K562 (cell line): Measurements from ENCODE around the gene PALM3. TPM values are rescaled to one million over a fixed set of nuclear protein-coding genes. Genes with fewer than 3 reads are reported as not detected.

Source experiments
- ARID2 ChIP-seq: fragments of 450-650 bp; IDR thresholded peaks from 2 replicates; pipeline ENCODE4 v1.6.1; 2017; ENCODE audit warnings: antibody characterized with exemption, mild to moderate bottlenecking
- BRD4 ChIP-seq: fragments of 200-600 bp; sonication (generic); IDR thresholded peaks from 2 replicates; pipeline ENCODE4 v1.6.1; 2017; ENCODE audit warnings: inconsistent platforms
- ELF2 ChIP-seq: fragments of 250-450 bp; sonication (Bioruptor Pico); IDR thresholded peaks from 2 replicates; pipeline ENCODE4 v1.5.0; 2021; ENCODE audit warnings: mild to moderate bottlenecking
- GTF2A2 ChIP-seq: IDR thresholded peaks from 2 replicates; pipeline ENCODE4 v1.6.1; 2016; ENCODE audit warnings: mild to moderate bottlenecking, missing genetic modification characterization, missing compliant biosample characterization
- HEY1 ChIP-seq: fragments of 250-450 bp; sonication (Bioruptor Pico); IDR thresholded peaks from 2 replicates; pipeline ENCODE4 v1.5.0; 2020; ENCODE audit warnings: mild to moderate bottlenecking, moderate library complexity, borderline replicate concordance
- IFI16 ChIP-seq: fragments of 250-450 bp; sonication (Bioruptor Pico); IDR thresholded peaks from 2 replicates; pipeline ENCODE4 v2.1.2; 2022; ENCODE audit warnings: mild to moderate bottlenecking, inconsistent platforms
- NR2C2 ChIP-seq, 2 experiments: fragments of 200-800 bp in 1 of 2; sonication (Bioruptor generic) in 1 of 2; sonication (generic) in 1 of 2; formaldehyde crosslinking in 1 of 2; IDR thresholded peaks; 2 replicates each; pipeline versions ENCODE4 v1.6.1 to v1.8.0; 2016 to 2022; ENCODE audit warnings: mild to moderate bottlenecking in 1 of 2, missing compliant biosample characterization in 1 of 2, missing genetic modification characterization in 1 of 2, missing genetic modification reagents in 1 of 2
- PCBP2 ChIP-seq: fragments of 200-400 bp; formaldehyde crosslinking; IDR thresholded peaks from 2 replicates; pipeline ENCODE4 v1.6.1; 2018; ENCODE audit warnings: low read length, low read depth, mild to moderate bottlenecking, moderate library complexity; ENCODE audit not compliant: poor library complexity, severe bottlenecking
- TAF1 ChIP-seq: IDR thresholded peaks from 2 replicates; pipeline ENCODE4 v1.6.1; 2011; ENCODE audit warnings: mild to moderate bottlenecking, low read length, moderate library complexity; ENCODE audit not compliant: insufficient read depth, control insufficient read depth, severe bottlenecking; ENCODE audit errors: extremely low read depth
- ZNF140 ChIP-seq: fragments of 250-450 bp; sonication (Bioruptor Pico); IDR thresholded peaks from 2 replicates; pipeline ENCODE4 v1.8.0; 2021; ENCODE audit warnings: moderate library complexity, mild to moderate bottlenecking, inconsistent platforms
- ZNF212 ChIP-seq: fragments of 450-650 bp; formaldehyde crosslinking; IDR thresholded peaks from 2 replicates; pipeline ENCODE4 v1.4.0; 2020; ENCODE audit warnings: mild to moderate bottlenecking
- ZNF282 ChIP-seq: sonication (generic); formaldehyde crosslinking; IDR thresholded peaks from 2 replicates; pipeline ENCODE4 v1.8.1; 2023; ENCODE audit warnings: missing genetic modification reagents
- ZNF384 ChIP-seq: IDR thresholded peaks from 2 replicates; pipeline ENCODE4 v1.6.1; 2012; ENCODE audit warnings: low read depth, low read length, improper control_type of control experiment
- ZNF445 ChIP-seq: fragments of 250-450 bp; sonication (Bioruptor Pico); IDR thresholded peaks from 2 replicates; pipeline ENCODE4 v1.4.0; 2020; ENCODE audit warnings: low read depth, mild to moderate bottlenecking, moderate library complexity
- polyA plus RNA-seq, 8 experiments: library from polyadenylated mRNA; depleted of rRNA in 4 of 8; stranded (reverse) in 5 of 8; unstranded in 3 of 8; fragments of >200 nt; fragmentation: Nextera tagmentation in 2 of 8; fragmentation: Illumina TruSeq in 1 of 8; extraction: Ambion mirVana in 2 of 8; extraction: Trizol in 1 of 8; gene quantifications; 2 replicates each; pipeline versions ENCODE4 v1.2.1 to v1.2.3, GENCODE V29; 2011 to 2014; ENCODE audit warnings: inconsistent platforms in 1 of 8, missing spikeins in 1 of 8
- total RNA-seq, 7 experiments: library from RNA; depleted of rRNA in 6 of 7; stranded (reverse); fragments of >200 nt in 6 of 7; fragmentation: Illumina TruSeq in 2 of 7; extraction: Trizol in 2 of 7; gene quantifications; 2 replicates each; pipeline versions ENCODE4 v1.2.1 to v1.2.3, GENCODE V29; 2011 to 2021; ENCODE audit warnings: low replicate concordance in 1 of 7
- TF ChIP-seq, protein P1 (sequence below): fragments of 450-650 bp; formaldehyde crosslinking; IDR thresholded peaks from 2 replicates; pipeline ENCODE4 v1.4.0; 2022; ENCODE audit warnings: missing genetic modification characterization
- TF ChIP-seq, protein P2 (sequence below): fragments of 250-450 bp; sonication (Bioruptor Pico); IDR thresholded peaks from 2 replicates; pipeline ENCODE4 v1.5.1; 2021; ENCODE audit warnings: mild to moderate bottlenecking
- TF ChIP-seq, protein P3 (sequence below): fragments of 250-450 bp; sonication (Bioruptor Pico); IDR thresholded peaks from 2 replicates; pipeline ENCODE4 v1.5.0; 2021
- TF ChIP-seq, protein P4 (sequence below): fragments of 450-650 bp; IDR thresholded peaks from 2 replicates; pipeline ENCODE4 v1.6.1; 2016; ENCODE audit warnings: low read depth, mild to moderate bottlenecking, moderate library complexity
- TF ChIP-seq, protein P5 (sequence below): conservative IDR thresholded peaks from 2 replicates; pipeline ENCODE4 v1.6.1; 2011; ENCODE audit warnings: low read depth, mild to moderate bottlenecking, low read length; ENCODE audit not compliant: control insufficient read depth
- TF ChIP-seq, protein P6 (sequence below), 2 experiments: fragments of 450-650 bp in 1 of 2; sonication (generic) in 1 of 2; formaldehyde crosslinking; conservative IDR thresholded peaks; 2 replicates each; pipeline versions ENCODE4 v1.4.0 to v1.8.1; 2020 to 2022; ENCODE audit warnings: mild to moderate bottlenecking in 1 of 2, missing genetic modification reagents in 1 of 2

The PALM3 gene
- total and polyA plus RNA-seq, 9 of the 15 experiments (the other 6 are each of a cell fraction or from before 2014, with no cell fraction given) = 0.07 to 9.3 (median 3.3) TPM

DNA sequence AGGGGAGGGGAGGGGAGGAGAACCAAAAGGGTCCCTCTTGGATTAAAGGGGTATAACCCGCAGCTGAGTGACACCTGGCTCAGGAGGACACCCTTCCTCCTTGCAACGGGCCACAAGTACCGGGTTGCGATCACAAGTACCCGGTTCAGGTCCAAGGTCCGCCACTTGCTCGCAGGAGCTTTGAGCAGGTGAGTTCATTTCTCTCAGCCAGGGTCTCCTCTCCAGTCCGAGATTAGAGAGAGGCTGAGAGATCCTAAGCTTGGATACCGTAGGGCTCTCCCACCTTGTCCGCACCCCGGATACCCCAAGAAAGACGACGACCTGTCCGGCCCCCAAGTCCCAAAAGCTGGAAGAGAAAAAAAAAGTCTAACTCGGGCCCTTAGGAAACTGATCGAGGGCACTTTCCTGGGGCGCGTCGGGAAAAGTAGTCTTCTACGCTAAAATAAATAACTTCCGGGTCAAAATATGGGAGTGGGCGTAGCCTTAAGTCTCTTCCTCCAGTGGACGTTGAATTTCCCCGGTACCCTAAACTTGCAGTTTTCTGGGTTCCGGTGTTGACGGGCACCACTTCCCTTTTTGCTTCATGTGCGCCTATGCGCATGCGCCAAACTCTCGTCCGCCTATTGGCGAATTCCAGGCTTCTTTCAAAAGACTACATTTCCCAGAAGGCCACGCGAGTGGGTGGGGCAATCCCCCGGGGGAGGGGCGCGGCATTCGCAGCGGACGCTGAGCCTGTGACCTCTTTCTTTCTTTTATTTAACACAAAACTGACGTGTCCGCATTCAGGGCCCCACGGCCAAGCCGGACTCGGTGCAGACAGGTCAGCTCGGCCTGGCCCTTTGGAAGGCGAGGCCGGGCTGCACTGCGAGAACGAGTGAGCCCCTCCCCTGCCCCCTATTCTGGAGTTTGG is 19.3 kb upstream of the PALM3 start (continued):
- TF ChIP-seq, protein P1, sequence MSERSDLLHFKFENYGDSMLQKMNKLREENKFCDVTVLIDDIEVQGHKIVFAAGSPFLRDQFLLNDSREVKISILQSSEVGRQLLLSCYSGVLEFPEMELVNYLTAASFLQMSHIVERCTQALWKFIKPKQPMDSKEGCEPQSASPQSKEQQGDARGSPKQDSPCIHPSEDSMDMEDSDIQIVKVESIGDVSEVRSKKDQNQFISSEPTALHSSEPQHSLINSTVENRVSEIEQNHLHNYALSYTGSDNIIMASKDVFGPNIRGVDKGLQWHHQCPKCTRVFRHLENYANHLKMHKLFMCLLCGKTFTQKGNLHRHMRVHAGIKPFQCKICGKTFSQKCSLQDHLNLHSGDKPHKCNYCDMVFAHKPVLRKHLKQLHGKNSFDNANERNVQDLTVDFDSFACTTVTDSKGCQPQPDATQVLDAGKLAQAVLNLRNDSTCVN = no peak
- no peak for TF ChIP-seq IFI16
- TF ChIP-seq ZNF140 = no peak
- peak; percentile 73 for TF ChIP-seq TAF1
- peak; percentile 97 for TF ChIP-seq NR2C2 (CRISPR knock-in tag; IDR thresholded peaks at IDR 0.05)
- peak; percentile 100 for TF ChIP-seq NR2C2 (tag; IDR thresholded peaks at IDR 0.05)
- TF ChIP-seq, protein P2, sequence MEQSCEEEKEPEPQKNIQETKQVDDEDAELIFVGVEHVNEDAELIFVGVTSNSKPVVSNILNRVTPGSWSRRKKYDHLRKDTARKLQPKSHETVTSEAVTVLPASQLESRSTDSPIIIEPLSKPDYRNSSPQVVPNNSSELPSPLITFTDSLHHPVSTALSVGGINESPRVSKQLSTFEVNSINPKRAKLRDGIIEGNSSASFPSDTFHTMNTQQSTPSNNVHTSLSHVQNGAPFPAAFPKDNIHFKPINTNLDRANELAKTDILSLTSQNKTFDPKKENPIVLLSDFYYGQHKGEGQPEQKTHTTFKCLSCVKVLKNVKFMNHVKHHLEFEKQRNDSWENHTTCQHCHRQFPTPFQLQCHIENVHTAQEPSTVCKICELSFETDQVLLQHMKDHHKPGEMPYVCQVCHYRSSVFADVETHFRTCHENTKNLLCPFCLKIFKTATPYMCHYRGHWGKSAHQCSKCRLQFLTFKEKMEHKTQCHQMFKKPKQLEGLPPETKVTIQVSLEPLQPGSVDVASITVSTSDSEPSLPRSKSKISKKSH = no peak
- TF ChIP-seq, protein P3, sequence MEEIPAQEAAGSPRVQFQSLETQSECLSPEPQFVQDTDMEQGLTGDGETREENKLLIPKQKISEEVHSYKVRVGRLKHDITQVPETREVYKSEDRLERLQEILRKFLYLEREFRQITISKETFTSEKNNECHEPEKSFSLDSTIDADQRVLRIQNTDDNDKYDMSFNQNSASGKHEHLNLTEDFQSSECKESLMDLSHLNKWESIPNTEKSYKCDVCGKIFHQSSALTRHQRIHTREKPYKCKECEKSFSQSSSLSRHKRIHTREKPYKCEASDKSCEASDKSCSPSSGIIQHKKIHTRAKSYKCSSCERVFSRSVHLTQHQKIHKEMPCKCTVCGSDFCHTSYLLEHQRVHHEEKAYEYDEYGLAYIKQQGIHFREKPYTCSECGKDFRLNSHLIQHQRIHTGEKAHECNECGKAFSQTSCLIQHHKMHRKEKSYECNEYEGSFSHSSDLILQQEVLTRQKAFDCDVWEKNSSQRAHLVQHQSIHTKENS (CRISPR knock-in tag) = no peak
- no peak for TF ChIP-seq ZNF212
- TF ChIP-seq HEY1 = no peak
- no peak for TF ChIP-seq BRD4
- TF ChIP-seq, protein P4, sequence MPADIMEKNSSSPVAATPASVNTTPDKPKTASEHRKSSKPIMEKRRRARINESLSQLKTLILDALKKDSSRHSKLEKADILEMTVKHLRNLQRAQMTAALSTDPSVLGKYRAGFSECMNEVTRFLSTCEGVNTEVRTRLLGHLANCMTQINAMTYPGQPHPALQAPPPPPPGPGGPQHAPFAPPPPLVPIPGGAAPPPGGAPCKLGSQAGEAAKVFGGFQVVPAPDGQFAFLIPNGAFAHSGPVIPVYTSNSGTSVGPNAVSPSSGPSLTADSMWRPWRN = no peak
- peak; percentile 93 for TF ChIP-seq ELF2 (CRISPR knock-in tag)
- TF ChIP-seq, protein P5, sequence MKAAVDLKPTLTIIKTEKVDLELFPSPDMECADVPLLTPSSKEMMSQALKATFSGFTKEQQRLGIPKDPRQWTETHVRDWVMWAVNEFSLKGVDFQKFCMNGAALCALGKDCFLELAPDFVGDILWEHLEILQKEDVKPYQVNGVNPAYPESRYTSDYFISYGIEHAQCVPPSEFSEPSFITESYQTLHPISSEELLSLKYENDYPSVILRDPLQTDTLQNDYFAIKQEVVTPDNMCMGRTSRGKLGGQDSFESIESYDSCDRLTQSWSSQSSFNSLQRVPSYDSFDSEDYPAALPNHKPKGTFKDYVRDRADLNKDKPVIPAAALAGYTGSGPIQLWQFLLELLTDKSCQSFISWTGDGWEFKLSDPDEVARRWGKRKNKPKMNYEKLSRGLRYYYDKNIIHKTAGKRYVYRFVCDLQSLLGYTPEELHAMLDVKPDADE = peak; percentile 97
- TF ChIP-seq, protein P6, sequence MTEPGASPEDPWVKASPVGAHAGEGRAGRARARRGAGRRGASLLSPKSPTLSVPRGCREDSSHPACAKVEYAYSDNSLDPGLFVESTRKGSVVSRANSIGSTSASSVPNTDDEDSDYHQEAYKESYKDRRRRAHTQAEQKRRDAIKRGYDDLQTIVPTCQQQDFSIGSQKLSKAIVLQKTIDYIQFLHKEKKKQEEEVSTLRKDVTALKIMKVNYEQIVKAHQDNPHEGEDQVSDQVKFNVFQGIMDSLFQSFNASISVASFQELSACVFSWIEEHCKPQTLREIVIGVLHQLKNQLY (CRISPR knock-in tag; conservative IDR thresholded peaks at IDR 0.05) = no peak
- TF ChIP-seq ZNF282 = no peak
- TF ChIP-seq ZNF384 = peak; percentile 73
- no peak for TF ChIP-seq ZNF445 (CRISPR knock-in tag)
- no peak for TF ChIP-seq PCBP2
- no peak for TF ChIP-seq GTF2A2 (tag)
- no peak for TF ChIP-seq ARID2
